MCF 10A (cell line): ENCODE measurements around the gene SLC6A6. TPM values are rescaled to one million over a fixed set of nuclear protein-coding genes. Genes with fewer than 3 reads are reported as not detected.

Source experiments
- BruUV-seq: library from RNA; stranded (reverse); fragments of 400-500 nt; replicated peaks from 2 replicates; lab custom pipeline; 2021; lab: Mats Ljungman, UMichigan
- CTCF ChIA-PET: fragments of 300-600 bp; sonication (Branson Sonifier 250); formaldehyde crosslinking; extraction: SDS; loops from one replicate; lab custom pipeline; 2021; ENCODE audit warnings: antibody characterized with exemption, inconsistent platforms; lab: Yijun Ruan, JAX
- POLR2A ChIA-PET: fragments of 300-600, 350-650 bp; sonication (Branson Sonifier 250); formaldehyde crosslinking; extraction: SDS; loops from one replicate; lab custom pipeline; 2020; ENCODE audit warnings: antibody characterized with exemption, inconsistent platforms; lab: Yijun Ruan, JAX
- DNase-seq: peaks from one replicate; pipeline ENCODE4 v3.0.0-alpha.2; 2018; ENCODE audit not compliant: unreplicated experiment
- H3K27ac Mint-ChIP-seq: one replicate; pipeline ENCODE4 v1.8.0; 2022; ENCODE audit warnings: mild to moderate bottlenecking, low read depth, mixed read lengths; ENCODE audit not compliant: unreplicated experiment
- H3K27me3 Mint-ChIP-seq: one replicate; pipeline ENCODE4 v1.8.0; 2022; ENCODE audit warnings: mixed read lengths; ENCODE audit not compliant: insufficient read depth, unreplicated experiment
- H3K36me3 Mint-ChIP-seq: one replicate; pipeline ENCODE4 v1.8.0; 2022; ENCODE audit warnings: mild to moderate bottlenecking, moderate library complexity, mixed read lengths; ENCODE audit not compliant: insufficient read depth, unreplicated experiment
- H3K4me1 Mint-ChIP-seq: one replicate; pipeline ENCODE4 v1.8.0; 2022; ENCODE audit warnings: mixed read lengths; ENCODE audit not compliant: insufficient read depth, unreplicated experiment
- H3K4me3 Mint-ChIP-seq: one replicate; pipeline ENCODE4 v1.8.0; 2022; ENCODE audit warnings: mild to moderate bottlenecking, moderate library complexity, mixed read lengths; ENCODE audit not compliant: unreplicated experiment
- H3K9me3 Mint-ChIP-seq: one replicate; pipeline ENCODE4 v1.8.0; 2022; ENCODE audit warnings: mixed read lengths; ENCODE audit not compliant: unreplicated experiment
- CTCF ChIP-seq: fragments of 200-600 bp; IDR thresholded peaks from one replicate; pipeline ENCODE4 v1.8.0; 2022; ENCODE audit warnings: antibody characterized with exemption, mild to moderate bottlenecking; ENCODE audit not compliant: unreplicated experiment
- intact Hi-C: fragments of 100-400 bp; cut with micrococcal nuclease; formaldehyde crosslinking; loops from 2 replicates; pipeline ENCODE4 v1.14.1; 2022
- total RNA-seq: library from RNA; stranded (reverse); gene quantifications from 2 replicates; pipeline ENCODE4 v1.2.3, GENCODE V29; 2022

The SLC6A6 gene
- total RNA-seq, 1 experiment from 2014 or later = 7.6 TPM

GRCh38 chr3:14439501-14440167 lies 37.2 kb downstream of the SLC6A6 start:
- peak; percentile 63 for DNase-seq
- POLR2A ChIA-PET = no interaction called here
- TF ChIP-seq CTCF = no peak
- Mint-ChIP-seq H3K9me3 (no peaks in the 10 kb centered on the region), H3K4me1 (peaks cover 23% of the 10 kb centered on the region), H3K4me3 (no peak overlapping the region), H3K27ac (no peak overlapping the region), H3K36me3 (no peaks in the 10 kb centered on the region), H3K27me3 (no peaks in the 10 kb centered on the region)
- CTCF ChIA-PET = interaction anchor here (0.5 to 1.0 kb wide), 4 partner anchors 10 to 623 kb away, joined by 3 read pairs; no protein-coding TSS in a partner anchor
- intact Hi-C loops = no loop called here
- BruUV-seq = no TSS peak

GRCh38 chr3:14440168-14440518 lies 37.7 kb downstream of the SLC6A6 start:
- ChIA-PET CTCF (interaction anchor here (0.5 to 1.0 kb wide), 5 partner anchors 9 to 623 kb away, joined by 3 read pairs; no protein-coding TSS in a partner anchor), POLR2A (no interaction called here)
- intact Hi-C loops = no loop called here
- Mint-ChIP-seq H3K9me3 (no peaks in the 10 kb centered on the region), H3K36me3 (no peaks in the 10 kb centered on the region), H3K4me3 (no peak overlapping the region), H3K4me1 (peaks cover 18% of the 10 kb centered on the region), H3K27ac (no peak overlapping the region), H3K27me3 (no peaks in the 10 kb centered on the region)
- no peak for DNase-seq
- no TSS peak for BruUV-seq
- no peak for TF ChIP-seq CTCF

DNA sequence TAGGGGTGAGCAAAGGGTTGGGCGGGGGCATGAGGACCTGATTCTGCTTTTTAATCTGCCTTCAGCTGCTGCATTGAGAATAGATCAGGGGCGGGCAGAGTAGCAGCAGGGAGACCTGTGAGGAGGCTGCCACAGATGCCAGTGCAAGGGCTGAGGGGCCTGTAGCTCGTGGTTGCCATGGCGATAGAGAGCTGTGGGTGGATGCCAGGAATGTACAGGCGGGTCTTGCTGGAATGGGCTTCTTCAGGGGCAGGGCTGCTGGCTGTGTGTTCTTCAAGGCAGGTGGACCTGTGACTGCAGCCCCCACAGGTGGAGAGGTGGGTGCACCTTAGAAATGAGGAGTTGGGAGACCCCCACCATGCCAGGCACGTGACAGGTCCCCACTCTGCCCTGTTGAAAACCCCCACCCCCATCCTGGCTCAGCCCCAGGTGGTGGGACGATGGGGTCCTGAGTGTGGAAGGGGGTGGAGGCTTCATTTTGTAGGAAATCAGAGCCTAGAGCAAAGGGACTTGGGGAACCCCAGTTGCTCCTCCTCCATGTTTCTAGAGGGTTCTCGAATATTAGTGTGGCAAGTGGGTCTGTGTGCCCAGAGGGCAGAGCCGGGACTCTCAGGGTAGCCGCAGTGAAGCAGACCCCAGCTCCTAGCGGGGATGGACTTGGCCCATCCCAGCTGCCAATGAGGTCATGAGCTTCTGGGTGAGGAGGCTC lies 38.3 kb downstream of the SLC6A6 start:
- no TSS peak for BruUV-seq
- Mint-ChIP-seq H3K4me3 (no peak overlapping the region), H3K36me3 (no peaks in the 10 kb centered on the region), H3K27me3 (no peaks in the 10 kb centered on the region), H3K27ac (peak overlapping the region; percentile 23), H3K9me3 (no peaks in the 10 kb centered on the region), H3K4me1 (peaks cover 15% of the 10 kb centered on the region)
- POLR2A ChIA-PET = no interaction called here
- no peak for DNase-seq
- TF ChIP-seq CTCF = no peak
- intact Hi-C loops = no loop called here
- CTCF ChIA-PET = interaction anchor here (0.6 to 1.0 kb wide), 4 partner anchors 14 to 229 kb away, joined by 3 read pairs; no protein-coding TSS in a partner anchor

GRCh38 chr3:14441240-14441919 lies 39.0 kb downstream of the SLC6A6 start:
- BruUV-seq = no TSS peak
- ChIA-PET POLR2A (no interaction called here), CTCF (interaction anchor here (0.9 to 1.6 kb wide), 4 partner anchors 14 to 180 kb away, joined by 3 to 5 read pairs (median 4); no protein-coding TSS in a partner anchor)
- no peak overlapping the region for H3K4me3 Mint-ChIP-seq
- intact Hi-C loops = no loop called here
- TF ChIP-seq CTCF = no peak
- H3K27ac Mint-ChIP-seq = peak overlapping the region; percentile 23
- H3K9me3 Mint-ChIP-seq = no peaks in the 10 kb centered on the region
- H3K4me1 Mint-ChIP-seq = peaks cover 15% of the 10 kb centered on the region
- H3K27me3 Mint-ChIP-seq = no peaks in the 10 kb centered on the region
- H3K36me3 Mint-ChIP-seq = no peaks in the 10 kb centered on the region
- DNase-seq = no peak
